ENCODE measurements around the gene RTF1. TPM values are rescaled to one million over a fixed set of nuclear protein-coding genes. Genes with fewer than 3 reads are reported as not detected.
"Not testable (repeated sequence)": the region's sequence is repeated elsewhere in the genome, so short reads cannot be mapped to it uniquely, and the experiment has no call there.

The RTF1 gene
- 7.6 and 13.8 TPM in 2 replicates for total RNA-seq

- peak within 1 kb of the TSS; percentile 83 for H3K4me3 ChIP-seq (ENCODE audit: low read depth, low read length)
- FAIRE-seq (no peak), DNase-seq (ENCODE audit: low read depth) (peak; percentile 70)
- TF ChIP-seq, protein P1, sequence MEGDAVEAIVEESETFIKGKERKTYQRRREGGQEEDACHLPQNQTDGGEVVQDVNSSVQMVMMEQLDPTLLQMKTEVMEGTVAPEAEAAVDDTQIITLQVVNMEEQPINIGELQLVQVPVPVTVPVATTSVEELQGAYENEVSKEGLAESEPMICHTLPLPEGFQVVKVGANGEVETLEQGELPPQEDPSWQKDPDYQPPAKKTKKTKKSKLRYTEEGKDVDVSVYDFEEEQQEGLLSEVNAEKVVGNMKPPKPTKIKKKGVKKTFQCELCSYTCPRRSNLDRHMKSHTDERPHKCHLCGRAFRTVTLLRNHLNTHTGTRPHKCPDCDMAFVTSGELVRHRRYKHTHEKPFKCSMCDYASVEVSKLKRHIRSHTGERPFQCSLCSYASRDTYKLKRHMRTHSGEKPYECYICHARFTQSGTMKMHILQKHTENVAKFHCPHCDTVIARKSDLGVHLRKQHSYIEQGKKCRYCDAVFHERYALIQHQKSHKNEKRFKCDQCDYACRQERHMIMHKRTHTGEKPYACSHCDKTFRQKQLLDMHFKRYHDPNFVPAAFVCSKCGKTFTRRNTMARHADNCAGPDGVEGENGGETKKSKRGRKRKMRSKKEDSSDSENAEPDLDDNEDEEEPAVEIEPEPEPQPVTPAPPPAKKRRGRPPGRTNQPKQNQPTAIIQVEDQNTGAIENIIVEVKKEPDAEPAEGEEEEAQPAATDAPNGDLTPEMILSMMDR (IDR thresholded peaks at IDR 0.05; ENCODE audit: insufficient read depth, low read length, severe bottlenecking), result no peak
- no peaks in the 10 kb centered on the region for H3K27me3 ChIP-seq (ENCODE audit: control insufficient read depth, insufficient read depth, low read length)
- H3K36me3 ChIP-seq (ENCODE audit: control insufficient read depth, insufficient read depth, low read length), result no peaks in the 10 kb centered on the region
Observed at GRCh38 chr15:41416742-41417417, at the start of gene RTF1. TSS of gene RTF1 (plus strand) at chr15:41417095. CDS start at chr15:41417116, 21 bp downstream.

- TF ChIP-seq, protein P1 (IDR thresholded peaks at IDR 0.05; ENCODE audit: insufficient read depth, low read length, severe bottlenecking), result no peak
- Histone ChIP-seq H3K27me3 (ENCODE audit: control insufficient read depth, insufficient read depth, low read length) (no peaks in the 10 kb centered on the region), H3K36me3 (ENCODE audit: control insufficient read depth, insufficient read depth, low read length) (no peaks in the 10 kb centered on the region), H3K4me3 (ENCODE audit: low read depth, low read length) (no peak overlapping the region)
- DNase-seq (ENCODE audit: low read depth) (no peak), FAIRE-seq (no peak)
Observed at GRCh38 chr15:41367418-41367817, 49.5 kb upstream of the RTF1 start.

DNA sequence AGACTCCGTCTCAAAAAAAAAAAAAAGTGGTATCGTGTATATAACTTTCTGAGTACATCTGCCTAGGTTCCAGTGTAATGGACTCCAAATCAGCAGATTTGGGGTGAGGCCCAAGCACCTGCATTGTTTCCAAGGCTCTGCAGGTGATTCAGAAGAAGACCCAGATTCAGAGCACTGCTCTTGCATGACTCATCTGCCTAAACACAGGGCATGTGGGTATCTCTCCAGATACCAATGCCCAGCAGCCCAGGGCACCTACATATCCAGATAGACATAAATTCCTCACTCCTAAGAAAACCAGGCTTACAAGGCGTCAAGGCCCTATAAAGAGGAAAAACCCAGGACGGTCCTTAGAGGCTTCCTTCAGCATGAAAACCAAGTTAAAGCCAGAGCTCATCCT, 38.9 kb upstream of the RTF1 start:
- TF ChIP-seq, protein P1 (IDR thresholded peaks at IDR 0.05; ENCODE audit: insufficient read depth, low read length, severe bottlenecking), result no peak
- no peak for FAIRE-seq
- no peak overlapping the region for H3K4me3 ChIP-seq (ENCODE audit: low read depth, low read length)
- no peaks in the 10 kb centered on the region for H3K36me3 ChIP-seq (ENCODE audit: control insufficient read depth, insufficient read depth, low read length)
- H3K27me3 ChIP-seq (ENCODE audit: control insufficient read depth, insufficient read depth, low read length), result no peaks in the 10 kb centered on the region
- DNase-seq (ENCODE audit: low read depth), result peak; percentile 33

GRCh38 chr15:41383974-41384749, 32.7 kb upstream of the RTF1 start:
- FAIRE-seq; DNase-seq (ENCODE audit: low read depth); H3K27me3 ChIP-seq (ENCODE audit: control insufficient read depth, insufficient read depth, low read length); H3K36me3 ChIP-seq (ENCODE audit: control insufficient read depth, insufficient read depth, low read length); H3K4me3 ChIP-seq (ENCODE audit: low read depth, low read length): not testable (repeated sequence)

- TF ChIP-seq, protein P1 (IDR thresholded peaks at IDR 0.05; ENCODE audit: insufficient read depth, low read length, severe bottlenecking), result no peak
- Histone ChIP-seq H3K27me3 (ENCODE audit: control insufficient read depth, insufficient read depth, low read length) (no peaks in the 10 kb centered on the region), H3K4me3 (ENCODE audit: low read depth, low read length) (no peak overlapping the region), H3K36me3 (ENCODE audit: control insufficient read depth, insufficient read depth, low read length) (peaks cover 2% of the 10 kb centered on the region)
- FAIRE-seq (no peak), DNase-seq (ENCODE audit: low read depth) (no peak)
Observed at GRCh38 chr15:41387646-41388045, 29.2 kb upstream of the RTF1 start.

DNA sequence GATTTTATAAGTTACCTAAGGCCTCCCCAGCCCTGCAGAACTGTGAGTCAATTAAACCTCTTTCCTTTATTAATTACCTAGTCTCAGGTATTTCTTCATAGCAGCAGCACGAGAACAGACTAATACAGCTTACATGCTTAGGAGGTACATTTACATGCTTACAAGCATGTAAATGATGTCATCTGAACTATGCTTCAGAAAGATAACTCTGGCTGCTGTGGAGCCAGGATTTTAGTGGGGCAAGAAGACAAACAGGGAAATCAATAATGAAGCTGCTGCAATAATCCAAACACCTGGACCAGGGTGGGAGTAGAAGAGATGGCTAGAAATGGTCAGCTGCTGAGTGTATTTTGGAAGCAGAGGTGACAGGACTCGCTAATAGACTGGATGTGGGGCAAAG, 24.2 kb upstream of the RTF1 start:
- FAIRE-seq, result no peak
- TF ChIP-seq, protein P1 (IDR thresholded peaks at IDR 0.05; ENCODE audit: insufficient read depth, low read length, severe bottlenecking), result no peak
- peaks cover under 1% of the 10 kb centered on the region for H3K36me3 ChIP-seq (ENCODE audit: control insufficient read depth, insufficient read depth, low read length)

More for the DNA sequence above, 24.2 kb upstream of the RTF1 start:
- DNase-seq (ENCODE audit: low read depth), result no peak
- Histone ChIP-seq H3K27me3 (ENCODE audit: control insufficient read depth, insufficient read depth, low read length) (no peaks in the 10 kb centered on the region), H3K4me3 (ENCODE audit: low read depth, low read length) (no peak overlapping the region)

Data from bronchial epithelial cell (primary cell).